Aorta (tissue), 5 donors: ENCODE data around the gene HSFX3. TPM values are rescaled to one million over a fixed set of nuclear protein-coding genes. Genes with fewer than 3 reads are reported as not detected.
"Not testable (repeated sequence)": the region's sequence is repeated elsewhere in the genome, so short reads cannot be mapped to it uniquely, and the experiment has no call there.

Experiments
- ATAC-seq: fragments of 200-7000 bp; cut with Tn5 transposase; one replicate; pipeline ENCODE4 v1.9.1; 2022; ENCODE audit warnings: moderate library complexity; ENCODE audit not compliant: low FRiP score
- DNase-seq, 2 donors: peaks; one replicate each; pipeline ENCODE4 v3.0.0-alpha.2; 2020
- H3K27ac ChIP-seq, 2 donors: one replicate each; pipeline ENCODE4 v1.5.1; 2013; ENCODE audit warnings: low read length in 2 of 2, mild to moderate bottlenecking in 2 of 2, moderate library complexity in 2 of 2, control low read depth in 1 of 2, inconsistent platforms in 1 of 2, low read depth in 1 of 2
- H3K27me3 ChIP-seq, 2 donors: one replicate each; pipeline ENCODE4 v1.6.1; 2013; ENCODE audit warnings: control low read depth in 1 of 2, low read length in 1 of 2, mild to moderate bottlenecking in 1 of 2, moderate library complexity in 1 of 2; ENCODE audit not compliant: insufficient read depth in 2 of 2, control insufficient read depth in 1 of 2
- H3K36me3 ChIP-seq, 2 donors: one replicate each; pipeline ENCODE4 v1.6.1; 2013; ENCODE audit warnings: control low read depth in 1 of 2, low read length in 1 of 2, mild to moderate bottlenecking in 1 of 2; ENCODE audit not compliant: insufficient read depth in 2 of 2, control insufficient read depth in 1 of 2
- H3K4me1 ChIP-seq, 2 donors: one replicate each; pipeline ENCODE4 v1.6.1; 2013; ENCODE audit warnings: low read length in 2 of 2, control low read depth in 1 of 2, mild to moderate bottlenecking in 1 of 2, moderate library complexity in 1 of 2; ENCODE audit not compliant: insufficient read depth in 2 of 2, control insufficient read depth in 1 of 2
- H3K4me3 ChIP-seq, 2 donors: one replicate each; pipeline ENCODE4 v1.5.1; 2013; ENCODE audit warnings: low read length in 2 of 2, control low read depth in 1 of 2, mild to moderate bottlenecking in 1 of 2
- H3K9me3 ChIP-seq: one replicate; pipeline ENCODE4 v1.6.1; 2013; ENCODE audit warnings: mild to moderate bottlenecking, low read length; ENCODE audit not compliant: control insufficient read depth
- WGBS, 2 donors: extraction: QIAGEN DNeasy Blood & Tissue Kit; methylation state at CpG; one replicate each; pipeline ENCODE4 v1.1.7; 2013; 5-methylcytosine and 5-hydroxymethylcytosine counted together
- intact Hi-C, 2 donors: fragments of 100-400 bp; cut with DNase I; formaldehyde crosslinking; loops; one replicate each; pipeline versions ENCODE4 v1.14.2 to v1.15.0; 2022
- polyA plus RNA-seq, 2 donors: library from polyadenylated mRNA; stranded (reverse); fragments of 200-250 nt; gene quantifications; one replicate each; pipeline ENCODE4 v1.2.3, GENCODE V29; 2013
- total RNA-seq, 2 donors: library from RNA; stranded (reverse); fragmentation: NEBNext Ultra II Directional; extraction: Animal tissue kit (Norgen Biotek cat#: 25700); gene quantifications; one replicate each; pipeline ENCODE4 v1.2.1, GENCODE V29; 2021
- donor health status: healthy with polysubstance abuse.
- donor health status: Bipolar disorder and iron deficiency.
- donor health status: DM: no; HTN: no; CAD: no.
- donor health status: DM: no; HTN: no; CAD: no.
- donor health status: DM: yes; HTN: yes; CAD: no.

The HSFX3 gene
- total and polyA plus RNA-seq, 4 donors: 0.38 TPM; not detected in 3

DNA sequence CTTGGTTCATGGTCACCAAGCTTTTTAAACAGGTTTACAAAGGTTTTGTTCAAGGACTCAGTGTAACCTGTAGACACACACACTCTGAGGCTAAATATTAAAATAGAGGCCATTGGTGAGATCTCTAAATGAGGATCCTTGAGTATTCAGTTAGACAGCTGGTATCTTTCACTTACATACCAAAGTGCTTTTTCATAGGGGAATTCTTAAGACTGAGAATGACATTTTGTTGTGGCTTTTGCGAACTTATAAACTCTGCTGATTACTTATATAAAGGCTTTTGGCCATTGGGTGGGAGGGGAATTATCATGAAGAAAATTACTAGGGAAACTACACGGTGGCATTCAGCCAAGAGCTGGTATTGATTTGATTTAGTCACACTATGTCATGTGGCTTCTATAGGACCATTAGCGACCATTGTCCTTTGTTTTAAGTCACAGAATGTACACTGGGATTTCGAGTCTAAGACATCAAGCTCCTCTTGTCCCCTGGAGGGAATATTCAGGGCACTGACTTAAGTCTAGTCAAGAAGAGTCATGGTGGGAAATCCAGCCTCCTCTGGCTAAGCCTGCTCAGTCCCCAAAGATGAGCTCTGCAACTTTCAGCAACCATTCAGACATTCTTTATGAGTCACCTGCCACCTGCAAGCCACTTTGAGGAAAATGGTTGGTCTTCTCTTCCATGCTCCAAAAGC, 1.7 kb upstream of the HSFX3 start:
- intact Hi-C loops, ATAC-seq: not testable (repeated sequence)
- no CpG with 5 or more reads among the region's 4 CpGs for WGBS, 2 donors

GRCh38 chrX:149550454-149550853, 730 bp upstream of the HSFX3 start:
- H3K4me3 ChIP-seq, H3K36me3 ChIP-seq, H3K9me3 ChIP-seq, ATAC-seq, H3K4me1 ChIP-seq, intact Hi-C loops, H3K27ac ChIP-seq, H3K27me3 ChIP-seq, DNase-seq: not testable (repeated sequence)
- WGBS, 2 donors: 40 to 100% methylated on average over 1 of the region's 1 CpG

More for the DNA sequence above, 1.7 kb upstream of the HSFX3 start:
- not testable (repeated sequence) for H3K4me3 ChIP-seq, H3K4me1 ChIP-seq, H3K9me3 ChIP-seq, H3K27me3 ChIP-seq, DNase-seq, H3K36me3 ChIP-seq, H3K27ac ChIP-seq

DNA sequence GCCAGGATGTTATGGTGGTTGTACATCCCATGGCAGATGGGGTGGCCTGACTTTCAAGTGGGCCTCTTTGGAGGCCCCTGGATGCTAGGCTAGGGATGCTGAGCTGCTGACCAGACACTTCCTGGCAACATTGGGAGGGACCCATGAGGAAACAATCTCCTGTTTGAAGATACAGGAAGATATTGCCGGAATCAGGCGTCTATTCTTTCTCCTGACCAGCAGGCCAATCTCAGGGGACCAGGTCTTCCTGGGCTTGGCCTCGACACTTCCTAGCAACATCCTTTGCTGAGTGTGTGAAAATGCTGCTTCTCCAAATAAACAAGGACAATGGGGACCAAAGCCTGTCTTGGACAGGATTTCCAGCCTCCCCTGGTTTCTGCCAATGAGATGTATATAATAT, 1.9 kb downstream of the HSFX3 start:
- ATAC-seq, H3K4me1 ChIP-seq, H3K4me3 ChIP-seq, H3K9me3 ChIP-seq, intact Hi-C loops, H3K36me3 ChIP-seq, H3K27ac ChIP-seq, H3K27me3 ChIP-seq, DNase-seq: not testable (repeated sequence)
- WGBS, 2 donors: 100% methylated on average over 1 of the region's 3 CpGs; no CpG with 5 or more reads in 1 of the 2 donors

DNA sequence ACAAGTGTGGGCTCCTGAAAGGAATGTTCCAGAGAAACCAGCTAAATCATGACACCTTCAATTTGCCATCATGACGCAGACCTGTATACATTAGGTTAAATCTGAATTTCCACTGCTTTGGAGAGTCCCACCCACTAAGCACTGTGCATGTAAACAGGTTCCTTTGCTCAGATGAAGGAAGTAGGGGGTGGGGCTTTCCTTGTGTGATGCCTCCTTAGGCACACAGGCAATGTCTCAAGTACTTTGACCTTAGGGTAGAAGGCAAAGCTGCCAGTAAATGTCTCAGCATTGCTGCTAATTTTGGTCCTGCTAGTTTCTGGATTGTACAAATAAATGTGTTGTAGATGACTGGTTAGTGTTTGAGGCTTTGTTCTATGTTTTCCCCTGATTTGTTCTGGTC, 2.8 kb downstream of the HSFX3 start:
- H3K27me3 ChIP-seq, intact Hi-C loops, H3K4me1 ChIP-seq, H3K9me3 ChIP-seq, DNase-seq, H3K4me3 ChIP-seq, ATAC-seq, H3K27ac ChIP-seq, H3K36me3 ChIP-seq: not testable (repeated sequence)
- 70 to 100% methylated on average over 1 of the region's 1 CpG for WGBS, 2 donors

GRCh38 chrX:149545545-149546543, 3.9 kb downstream of the HSFX3 start:
- H3K27ac ChIP-seq, ATAC-seq, H3K36me3 ChIP-seq, H3K4me1 ChIP-seq, intact Hi-C loops, H3K27me3 ChIP-seq, H3K4me3 ChIP-seq, H3K9me3 ChIP-seq, DNase-seq: not testable (repeated sequence)
- WGBS, 2 donors: 60 to 71% methylated on average over 19 to 22 of the region's 29 CpGs

DNA sequence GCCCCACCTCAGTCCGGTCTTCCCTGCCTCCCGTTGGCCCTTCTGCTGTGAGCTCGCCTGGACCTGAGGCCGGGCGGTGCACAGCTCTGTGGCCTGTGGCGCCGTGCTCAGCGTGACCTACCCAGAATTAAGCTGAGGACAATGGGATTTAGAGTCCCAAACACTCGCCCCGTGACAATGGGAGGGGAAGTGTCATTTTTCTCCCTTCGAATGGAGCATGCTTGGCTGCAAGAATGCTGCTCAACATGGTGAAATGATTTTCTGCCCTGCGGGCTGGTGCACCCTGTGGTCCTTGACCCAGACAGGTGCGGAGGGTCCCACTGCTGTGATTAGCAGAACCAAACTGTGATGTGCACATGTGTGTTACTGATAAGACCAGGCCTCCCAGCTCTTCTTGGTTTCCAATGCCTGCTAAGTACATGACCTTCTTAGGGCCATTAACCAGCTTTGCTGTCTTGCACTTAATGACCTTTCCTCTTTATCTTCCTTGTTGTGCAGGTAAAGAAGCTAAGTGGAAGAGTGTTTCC, 8.1 kb downstream of the HSFX3 start:
- intact Hi-C loops: loop anchor here in 1 of 2 donors (2.0 kb wide), 1 partner anchor 37 kb away; the partner anchor contains the start of gene IDS
- Histone ChIP-seq H3K27ac (no peak overlapping the region), H3K36me3 (peaks cover 0 to 2% of the 10 kb centered on the region in 2 donors), H3K27me3 (no peaks in the 10 kb centered on the region), H3K4me1 (no peaks in the 10 kb centered on the region), H3K4me3 (peak overlapping the region in 1 of 2 donors; percentile 34), H3K9me3 (no peaks in the 10 kb centered on the region)
- WGBS, 2 donors: 11 to 49% methylated on average over 13 of the region's 13 CpGs
- ATAC-seq (no peak), DNase-seq (no peak)

GRCh38 chrX:149540621-149541520, 8.9 kb downstream of the HSFX3 start, which contains the start of gene EOLA1:
Gene EOLA1, plus strand, starts transcription at chrX:149541012. Its CDS starts 4,619 bp downstream, at chrX:149545631.
- intact Hi-C loops: loop anchor here in 1 of 2 donors (2.0 kb wide), 1 partner anchor 36 kb away; the partner anchor contains the start of gene IDS
- no peaks in the 10 kb centered on the region for H3K4me1 ChIP-seq
- DNase-seq: peak; percentile 91 to 93
- peaks cover 0 to 2% of the 10 kb centered on the region in 2 donors for H3K36me3 ChIP-seq
- peak within 1 kb of the TSS in 1 of 2 donors; percentile 60 for H3K27ac ChIP-seq
- no peaks in the 10 kb centered on the region for H3K9me3 ChIP-seq
- peak within 1 kb of the TSS; percentile 34 to 43 for H3K4me3 ChIP-seq
- WGBS, 2 donors: 0 to 41% methylated on average over 71 of the region's 71 CpGs
- no peaks in the 10 kb centered on the region for H3K27me3 ChIP-seq
- ATAC-seq: peak; percentile 64
